Kidney tubule cell (primary cell): ENCODE results near the gene INTS3.
"Not testable (repeated sequence)": the region's sequence is repeated elsewhere in the genome, so short reads cannot be mapped to it uniquely, and the experiment has no call there.

Experiments used
- DNase-seq: peaks from one replicate; pipeline ENCODE4 v3.0.0-alpha.2; 2018; ENCODE audit warnings: low spot score

INTS3 gene

DNA sequence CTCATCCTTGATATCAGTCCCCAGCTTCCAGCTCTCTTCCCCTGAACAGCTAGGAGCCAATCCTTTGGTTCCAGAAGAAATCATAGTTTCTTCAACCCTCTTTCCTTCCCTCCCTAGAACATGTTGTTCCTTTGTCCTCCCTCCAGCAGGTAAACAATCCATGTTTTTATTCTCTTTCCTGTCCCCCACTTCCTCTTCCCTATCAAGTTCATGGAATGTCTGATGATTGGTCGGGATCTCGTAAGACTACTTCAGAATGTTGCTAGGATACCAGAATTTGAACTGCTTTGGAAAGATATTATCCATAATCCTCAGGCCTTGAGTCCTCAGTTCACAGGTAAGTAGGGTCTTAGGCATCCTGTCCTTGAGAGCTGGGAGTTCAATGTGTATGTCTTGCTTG lies 24.2 kb downstream of the INTS3 start:
- DNase-seq = peak; percentile 28

DNA sequence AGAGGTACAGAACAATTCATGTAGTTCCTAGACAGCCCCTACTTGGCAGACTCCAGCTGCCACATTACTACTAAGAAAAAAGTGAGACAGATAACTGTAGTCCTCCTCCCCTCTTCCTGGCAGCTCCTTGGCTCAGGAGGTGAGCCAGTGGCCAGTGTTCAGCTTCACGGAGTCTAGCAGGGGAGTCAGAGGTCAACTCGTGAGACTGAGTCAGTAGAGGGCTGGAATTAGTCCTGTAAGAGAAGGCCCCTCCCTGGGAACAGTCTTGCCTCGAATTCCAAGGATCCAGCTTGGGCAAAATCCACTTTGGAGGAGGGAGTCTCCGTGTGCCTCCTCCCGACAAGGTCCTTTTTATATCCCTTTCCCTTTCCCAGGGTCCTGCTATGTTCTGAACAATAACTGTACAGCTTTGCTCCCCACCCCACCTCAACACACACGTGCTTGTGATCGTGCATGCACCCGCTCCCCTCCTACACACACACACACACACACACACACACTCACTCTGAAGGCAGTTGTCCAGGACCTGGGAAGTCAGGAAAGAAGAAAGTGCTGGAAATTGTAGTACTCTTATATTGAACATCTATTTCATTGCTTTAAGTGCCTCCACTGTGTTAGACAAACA lies 24.8 kb downstream of the INTS3 start:
- peak; percentile 92 for DNase-seq

DNA sequence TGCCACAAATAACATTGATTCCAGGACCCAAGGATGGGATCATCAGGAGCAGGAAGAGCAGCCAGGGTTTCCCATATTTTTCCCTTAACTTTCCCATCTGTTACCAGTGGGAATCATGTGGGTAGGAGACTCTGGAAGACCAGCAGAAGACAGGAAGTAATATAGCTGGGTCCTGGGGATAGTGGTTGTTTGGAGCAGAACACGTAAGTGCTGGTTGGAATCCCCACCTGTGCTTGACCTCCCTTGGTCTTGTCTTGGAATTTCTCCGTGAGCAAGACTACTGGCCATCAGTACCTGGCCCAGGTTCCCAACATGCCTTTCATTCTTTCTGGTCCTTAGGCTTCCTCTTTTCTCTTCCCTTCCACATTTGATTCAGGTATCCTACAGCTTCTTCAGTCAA lies 26.4 kb downstream of the INTS3 start:
- no peak for DNase-seq

DNA sequence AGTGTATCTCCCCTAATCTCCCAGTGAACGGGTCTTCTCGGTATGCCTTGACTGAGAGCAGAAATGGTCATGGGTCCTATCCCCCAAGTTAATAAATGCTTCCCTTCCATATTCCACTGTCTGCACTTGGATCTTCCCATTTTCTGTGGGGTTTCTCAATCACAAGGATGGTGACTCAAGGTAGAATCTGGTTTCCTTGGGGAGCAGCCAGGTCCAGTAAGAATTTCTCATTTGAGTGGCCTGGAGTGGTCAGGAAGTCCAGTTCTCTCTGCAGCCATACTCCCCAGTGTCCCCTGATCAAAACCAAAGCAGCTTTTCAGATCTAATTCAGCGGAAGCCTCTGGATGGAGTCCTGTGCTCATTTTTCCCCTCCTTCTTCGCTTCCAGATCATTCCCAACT lies 32.6 kb downstream of the INTS3 start:
- DNase-seq = no peak

DNA sequence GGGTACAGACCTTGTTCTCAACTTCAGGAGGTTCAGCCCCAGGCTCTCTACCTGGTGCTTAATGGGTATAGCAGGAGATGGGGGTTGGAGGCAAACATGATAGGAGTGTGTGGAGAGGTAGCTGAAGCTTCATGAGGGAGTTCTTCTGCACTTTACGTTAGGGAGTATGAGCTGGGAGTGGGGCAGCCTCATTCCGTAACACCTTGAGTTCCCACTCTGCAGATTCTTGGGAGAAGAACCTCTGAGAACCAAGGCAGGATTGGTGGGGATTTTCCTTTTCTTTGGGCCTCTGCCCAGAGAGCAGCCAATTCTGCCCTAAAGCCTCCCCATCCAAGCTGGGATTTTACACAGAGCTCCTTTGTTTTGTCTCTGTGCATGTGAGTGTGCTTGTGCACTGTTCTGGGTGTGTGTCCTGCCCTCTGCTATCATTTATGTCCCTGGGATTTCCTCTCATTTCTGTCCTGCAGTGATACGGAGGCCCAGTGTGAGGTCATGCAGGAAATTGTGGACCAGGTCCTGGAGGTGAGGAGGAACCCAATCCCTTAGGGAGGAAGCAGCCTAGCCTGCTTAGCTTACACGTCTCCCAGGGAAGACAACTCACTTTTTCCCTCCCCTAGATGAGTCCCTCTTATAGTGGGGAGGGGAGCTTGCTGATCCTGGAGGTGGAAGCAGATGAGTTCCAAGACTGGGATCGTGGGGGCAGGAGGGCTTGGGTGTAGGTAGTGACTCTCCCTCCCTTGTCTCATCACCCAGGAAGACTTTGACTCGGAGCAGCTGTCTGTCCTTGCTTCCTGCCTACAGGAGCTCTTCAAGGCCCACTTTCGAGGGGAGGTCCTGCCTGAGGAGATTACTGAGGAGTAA lies 35.7 kb downstream of the INTS3 start:
- peak; percentile 15 for DNase-seq

DNA sequence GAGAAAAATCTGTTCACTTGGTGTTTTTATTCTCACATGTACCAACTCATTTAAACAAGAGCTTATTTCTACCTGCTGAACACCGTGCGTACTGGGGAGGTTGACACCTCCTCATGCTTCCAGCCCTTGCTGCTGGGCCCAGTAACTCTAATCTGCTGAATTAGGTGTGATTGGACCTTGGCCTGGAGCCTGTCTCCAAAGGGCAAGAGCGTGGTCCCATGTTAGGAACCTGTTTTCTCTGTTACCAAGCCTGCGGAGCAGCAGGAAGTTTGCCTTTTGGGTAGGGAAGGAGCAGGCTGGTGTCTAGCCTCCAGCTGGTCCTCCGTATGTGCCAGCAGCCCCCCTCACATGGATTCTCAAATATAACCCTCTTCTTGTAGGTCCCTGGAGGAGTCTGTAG lies 36.5 kb downstream of the INTS3 start:
- no peak for DNase-seq

DNA sequence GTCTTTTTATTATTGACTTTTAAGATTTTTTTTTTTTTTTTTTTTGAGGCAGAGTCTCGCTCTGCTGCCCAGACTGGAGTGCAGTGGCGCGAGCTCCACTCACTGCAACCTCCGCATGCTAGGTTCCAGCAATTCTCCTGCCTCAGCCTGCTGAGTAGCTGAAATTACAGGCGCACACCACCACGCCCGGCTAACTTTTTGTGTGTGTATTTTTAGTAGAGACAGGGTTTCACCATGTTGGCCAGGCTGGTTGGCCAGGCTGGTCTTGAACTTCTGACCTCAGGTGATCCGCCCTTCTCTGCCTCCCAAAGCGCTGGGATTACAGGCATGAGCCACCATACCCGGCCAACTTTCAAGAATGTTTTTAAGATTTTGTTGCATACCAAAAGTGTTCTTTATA lies 38.8 kb downstream of the INTS3 start:
- DNase-seq = not testable (repeated sequence)

DNA sequence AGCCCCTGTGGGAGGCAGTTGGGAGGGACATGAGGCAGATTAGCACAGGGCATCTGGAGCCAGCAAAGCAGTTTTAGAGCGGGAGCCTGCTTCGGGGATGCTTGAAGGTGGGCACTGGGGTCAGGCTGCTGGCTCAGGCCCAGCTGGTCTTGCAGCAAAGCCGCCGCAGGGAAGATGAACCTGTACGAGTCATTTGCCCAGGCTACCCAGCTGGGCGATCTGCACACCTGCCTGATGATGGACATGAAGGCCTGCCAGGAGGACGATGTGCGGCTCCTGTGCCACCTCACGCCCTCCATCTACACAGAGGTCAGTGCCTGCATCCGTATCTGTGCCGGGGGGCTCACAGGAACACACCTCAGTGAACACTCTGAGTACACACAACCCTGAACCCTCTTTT lies 39.7 kb downstream of the INTS3 start:
- no peak for DNase-seq

DNA sequence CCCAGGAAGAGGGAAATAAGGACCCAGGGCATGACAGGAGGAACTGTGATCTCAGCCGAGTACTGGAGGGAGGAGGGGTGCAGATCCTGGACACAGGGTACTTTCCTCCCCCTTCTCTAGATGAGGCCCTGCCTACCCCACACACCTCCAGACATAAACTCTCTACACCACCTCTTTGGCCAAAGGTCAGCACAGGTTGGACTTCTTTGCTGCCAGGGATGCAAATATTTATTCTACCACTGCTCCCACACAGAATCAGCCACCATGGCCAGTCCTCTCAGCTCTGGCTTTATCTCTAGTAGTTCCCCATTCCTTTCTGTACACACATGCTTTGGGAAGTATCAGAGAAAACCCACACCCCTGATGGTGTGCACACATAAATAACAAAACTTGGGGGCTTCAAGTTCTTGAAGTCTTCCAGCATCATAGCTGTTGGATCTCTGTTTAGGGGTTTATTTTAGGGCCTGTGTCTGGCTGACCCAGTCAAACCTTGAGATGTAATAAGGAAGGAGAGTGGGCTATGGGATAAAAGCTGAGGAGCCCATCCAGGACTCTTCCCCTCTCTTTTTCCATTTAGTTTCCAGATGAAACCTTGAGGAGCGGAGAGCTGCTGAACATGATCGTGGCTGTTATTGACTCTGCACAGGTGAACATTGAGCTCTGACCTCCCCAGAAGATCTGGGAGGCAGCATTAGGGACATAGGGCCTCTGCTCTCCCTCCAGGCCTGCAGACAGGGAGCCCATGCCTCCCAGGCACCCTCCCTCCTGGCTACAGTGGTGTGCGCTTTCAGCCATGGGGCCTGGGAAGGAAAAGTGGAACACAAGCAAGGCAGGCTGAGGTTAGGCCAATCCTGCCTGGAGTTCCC lies 40.7 kb downstream of the INTS3 start:
- DNase-seq = no peak

DNA sequence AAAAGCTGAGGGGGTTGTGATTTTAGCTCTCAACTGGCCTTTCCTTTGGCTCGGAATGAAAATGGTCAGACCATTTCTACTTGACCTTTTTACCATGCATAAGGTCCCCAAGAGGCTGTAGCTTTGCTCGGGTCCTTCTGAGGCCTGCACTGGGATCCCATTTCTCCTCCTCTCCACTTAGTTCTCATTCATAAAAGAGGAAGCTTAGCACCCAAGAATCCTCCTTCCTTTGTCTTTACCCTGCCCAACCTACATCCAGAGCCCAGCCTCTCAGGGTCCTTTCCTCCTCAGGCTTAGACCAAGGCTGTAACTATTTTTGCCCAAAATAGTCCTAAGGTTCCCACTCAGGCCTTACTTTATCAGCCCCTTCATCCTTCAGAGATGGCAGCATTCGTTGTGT lies 41.4 kb downstream of the INTS3 start:
- DNase-seq = no peak

DNA sequence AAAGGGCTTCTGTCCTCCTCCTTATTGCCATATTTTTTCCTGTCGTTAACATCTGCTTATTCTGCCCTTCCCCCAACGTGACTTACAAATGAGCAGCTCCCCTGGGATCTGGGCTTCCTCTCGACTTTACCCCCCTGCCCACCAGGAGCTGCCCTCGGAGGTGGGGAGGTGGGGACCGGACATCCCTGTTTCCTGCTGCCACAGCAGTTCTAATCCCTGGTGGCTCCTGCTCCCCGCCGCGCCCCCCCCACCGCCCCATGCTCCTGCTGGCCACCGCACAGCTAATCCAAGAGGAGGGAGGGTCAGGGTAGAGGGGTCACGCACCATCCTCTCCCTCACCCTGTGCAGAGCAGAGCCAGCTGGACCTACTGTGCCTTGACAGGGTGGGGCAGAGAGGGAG lies 42.9 kb downstream of the INTS3 start:
- DNase-seq = no peak

DNA sequence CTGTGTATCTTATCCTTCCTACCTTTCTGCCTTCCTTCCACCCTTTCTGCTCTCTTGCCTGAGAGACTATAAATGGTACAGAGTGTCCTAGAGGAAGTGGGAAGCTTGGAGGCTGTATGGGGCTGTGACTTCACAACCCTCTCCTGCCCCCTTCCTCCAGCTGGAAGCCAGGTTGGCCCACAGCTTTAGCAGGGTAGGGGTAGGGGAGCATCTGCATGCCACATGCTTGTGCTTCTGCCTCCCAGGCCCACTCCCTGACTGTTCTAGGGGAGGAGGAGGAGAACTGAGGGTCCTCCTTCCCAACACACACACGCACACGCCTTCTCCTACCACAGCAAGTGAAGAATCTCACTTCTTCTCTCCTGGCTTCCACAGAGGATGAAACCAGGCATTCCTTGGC lies 43.4 kb downstream of the INTS3 start:
- DNase-seq = no peak

DNA sequence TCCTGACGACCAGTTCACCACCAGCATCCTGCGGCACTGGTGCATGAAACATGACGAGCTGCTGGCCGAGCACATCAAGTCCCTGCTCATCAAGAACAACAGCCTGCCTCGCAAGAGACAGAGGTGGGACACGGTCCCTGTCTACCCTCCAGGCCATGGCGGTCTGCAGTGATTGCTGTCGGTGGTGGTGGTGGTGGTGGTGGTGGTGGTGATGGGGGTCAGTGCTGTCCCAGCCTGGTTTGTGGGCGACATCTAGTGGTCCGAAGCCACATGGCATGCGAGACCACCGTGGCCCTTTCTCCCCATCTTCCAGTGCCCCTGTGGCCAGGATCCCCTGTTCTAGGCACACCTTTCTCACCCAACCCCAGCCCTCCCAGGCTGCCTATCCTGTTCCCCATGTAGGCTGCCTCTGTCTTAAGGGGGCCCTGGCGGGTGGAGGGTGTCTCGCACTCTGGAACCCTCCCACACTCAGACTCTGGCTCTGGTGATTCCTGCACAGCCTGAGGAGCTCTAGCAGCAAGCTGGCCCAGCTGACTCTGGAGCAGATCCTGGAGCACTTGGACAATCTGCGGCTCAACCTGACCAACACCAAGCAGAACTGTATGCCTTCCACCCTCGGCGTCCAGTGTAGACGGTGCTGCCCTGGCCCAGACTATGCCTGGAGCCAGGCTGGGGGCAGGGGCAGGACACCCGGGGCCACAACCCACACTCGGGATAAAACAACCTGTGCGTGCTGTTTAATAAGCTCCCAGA lies 44.2 kb downstream of the INTS3 start:
- no peak for DNase-seq

DNA sequence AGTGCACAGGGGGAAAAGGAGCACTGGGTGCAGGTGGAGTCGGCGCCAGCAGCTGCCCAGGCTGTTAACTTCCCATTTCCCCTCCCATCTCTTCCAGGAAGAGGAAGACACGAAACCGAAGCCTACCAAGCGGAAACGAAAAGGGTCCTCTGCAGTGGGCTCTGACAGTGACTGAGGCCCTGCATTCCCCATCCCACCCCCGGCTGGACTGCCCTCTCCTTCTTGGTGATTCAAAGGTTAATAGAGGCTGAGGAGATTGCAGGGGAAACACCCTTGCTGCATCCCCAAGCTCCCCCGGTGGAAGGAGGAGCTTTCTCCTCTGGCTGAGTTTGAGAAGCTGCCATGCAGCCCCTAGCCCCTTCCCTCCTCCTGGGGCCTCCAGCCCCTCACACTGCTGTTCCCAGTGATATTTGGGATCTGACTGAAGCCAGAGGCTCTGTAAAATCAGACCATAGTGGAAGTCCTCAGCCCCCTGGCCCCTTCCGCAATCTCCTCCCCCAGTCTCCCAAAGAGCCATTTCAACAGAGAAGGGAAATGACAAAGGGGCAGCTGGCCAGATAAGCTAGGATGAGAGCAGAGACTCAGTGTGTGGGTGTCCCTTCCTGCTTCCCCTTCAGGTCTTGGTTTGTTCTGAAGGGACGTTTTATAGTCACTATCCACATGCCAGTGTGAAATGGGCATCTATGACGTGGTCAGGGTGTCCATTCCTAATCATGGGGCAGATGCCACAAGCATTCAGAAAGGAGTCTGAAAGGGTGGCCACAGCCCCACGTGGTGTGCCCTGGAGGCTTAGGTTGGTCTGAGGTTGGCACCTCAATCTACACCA lies 45.5 kb downstream of the INTS3 start:
- DNase-seq = no peak

DNA sequence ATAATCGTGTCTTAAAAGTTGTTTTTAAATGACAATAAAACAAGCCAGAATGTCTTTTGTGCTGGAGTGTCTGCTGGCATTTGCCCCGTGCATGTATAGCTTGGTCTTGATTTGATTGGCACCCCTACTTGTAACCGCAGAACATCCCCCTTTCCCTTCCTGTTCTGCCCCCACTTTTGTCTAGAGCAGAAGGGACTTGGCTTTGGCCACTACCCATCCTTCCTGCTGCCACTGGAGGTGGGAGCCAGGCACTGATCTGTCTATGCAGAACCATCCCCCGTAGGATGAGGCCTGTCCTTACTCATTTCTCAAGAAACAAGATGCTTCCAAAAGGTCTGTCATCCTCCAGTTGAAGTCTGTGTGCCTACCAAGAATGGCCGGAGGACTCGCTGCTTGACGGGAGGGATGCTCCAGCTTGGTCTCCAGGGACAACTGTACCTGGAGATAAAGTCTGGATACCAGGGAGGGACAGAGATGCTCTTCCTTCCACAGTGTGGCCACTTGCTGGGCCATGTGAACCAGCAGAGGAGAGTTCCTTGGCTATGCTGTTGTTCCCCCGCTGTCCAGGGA lies 46.3 kb downstream of the INTS3 start:
- DNase-seq = no peak

DNA sequence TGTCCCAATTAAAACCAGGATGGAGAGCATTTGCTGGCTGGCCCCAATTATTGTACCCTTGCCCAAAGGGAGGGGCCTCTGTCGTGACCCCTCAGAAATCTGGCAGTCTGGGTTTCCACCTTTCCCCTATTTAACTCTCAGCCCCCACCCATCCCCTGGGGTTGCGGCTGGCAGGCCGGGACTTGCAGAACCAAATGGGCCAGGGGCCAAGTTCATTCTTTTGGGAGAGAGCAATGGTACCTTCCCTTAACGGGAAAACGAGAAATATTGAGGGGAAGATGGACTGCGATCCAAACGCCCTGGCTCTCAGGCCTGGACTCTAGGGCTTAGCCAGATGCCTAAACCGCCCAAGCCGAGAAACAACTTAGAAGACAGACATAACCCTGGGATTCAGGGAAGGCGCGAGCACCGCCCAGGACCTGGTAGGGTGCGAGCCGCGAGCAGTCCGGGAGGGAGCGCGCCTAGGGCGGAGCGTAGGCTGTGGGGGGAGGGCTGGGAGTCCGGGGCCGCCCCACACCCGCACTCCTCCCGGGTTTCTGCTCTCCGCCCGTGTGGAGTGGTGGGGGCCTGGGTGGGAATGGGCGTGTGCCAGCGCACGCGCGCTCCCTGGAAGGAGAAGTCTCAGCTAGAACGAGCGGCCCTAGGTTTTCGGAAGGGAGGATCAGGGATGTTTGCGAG lies 47.1 kb downstream of the INTS3 start, which contains the start of gene SLC27A3:
Gene SLC27A3 (plus strand): TSS at position 628 of the 678 bp plus-strand sequence. CDS start 91 bp downstream, outside the sequence.
- peak; percentile 36 for DNase-seq

DNA sequence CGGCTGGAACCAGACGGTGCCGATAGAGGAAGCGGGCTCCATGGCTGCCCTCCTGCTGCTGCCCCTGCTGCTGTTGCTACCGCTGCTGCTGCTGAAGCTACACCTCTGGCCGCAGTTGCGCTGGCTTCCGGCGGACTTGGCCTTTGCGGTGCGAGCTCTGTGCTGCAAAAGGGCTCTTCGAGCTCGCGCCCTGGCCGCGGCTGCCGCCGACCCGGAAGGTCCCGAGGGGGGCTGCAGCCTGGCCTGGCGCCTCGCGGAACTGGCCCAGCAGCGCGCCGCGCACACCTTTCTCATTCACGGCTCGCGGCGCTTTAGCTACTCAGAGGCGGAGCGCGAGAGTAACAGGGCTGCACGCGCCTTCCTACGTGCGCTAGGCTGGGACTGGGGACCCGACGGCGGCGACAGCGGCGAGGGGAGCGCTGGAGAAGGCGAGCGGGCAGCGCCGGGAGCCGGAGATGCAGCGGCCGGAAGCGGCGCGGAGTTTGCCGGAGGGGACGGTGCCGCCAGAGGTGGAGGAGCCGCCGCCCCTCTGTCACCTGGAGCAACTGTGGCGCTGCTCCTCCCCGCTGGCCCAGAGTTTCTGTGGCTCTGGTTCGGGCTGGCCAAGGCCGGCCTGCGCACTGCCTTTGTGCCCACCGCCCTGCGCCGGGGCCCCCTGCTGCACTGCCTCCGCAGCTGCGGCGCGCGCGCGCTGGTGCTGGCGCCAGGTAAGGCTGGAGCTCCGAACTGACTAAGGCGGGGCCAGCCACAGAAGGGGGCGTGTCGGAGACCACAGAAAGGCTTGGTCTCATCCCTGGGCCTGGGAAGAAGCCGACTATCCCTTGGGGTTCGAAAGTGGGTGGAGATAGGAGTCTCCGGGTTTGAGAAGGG lies 47.8 kb downstream of the INTS3 start:
- peak; percentile 65 for DNase-seq

DNA sequence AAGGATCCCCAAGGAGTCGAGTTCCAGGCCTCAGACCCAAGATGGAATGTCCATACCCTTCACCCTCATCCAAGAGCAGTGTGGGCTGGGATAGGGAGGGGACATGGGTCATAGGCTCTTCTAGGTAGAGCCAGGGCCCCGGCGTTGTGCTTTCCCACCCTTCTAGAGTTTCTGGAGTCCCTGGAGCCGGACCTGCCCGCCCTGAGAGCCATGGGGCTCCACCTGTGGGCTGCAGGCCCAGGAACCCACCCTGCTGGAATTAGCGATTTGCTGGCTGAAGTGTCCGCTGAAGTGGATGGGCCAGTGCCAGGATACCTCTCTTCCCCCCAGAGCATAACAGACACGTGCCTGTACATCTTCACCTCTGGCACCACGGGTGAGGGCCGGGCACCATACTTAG lies 48.5 kb downstream of the INTS3 start:
- no peak for DNase-seq

DNA sequence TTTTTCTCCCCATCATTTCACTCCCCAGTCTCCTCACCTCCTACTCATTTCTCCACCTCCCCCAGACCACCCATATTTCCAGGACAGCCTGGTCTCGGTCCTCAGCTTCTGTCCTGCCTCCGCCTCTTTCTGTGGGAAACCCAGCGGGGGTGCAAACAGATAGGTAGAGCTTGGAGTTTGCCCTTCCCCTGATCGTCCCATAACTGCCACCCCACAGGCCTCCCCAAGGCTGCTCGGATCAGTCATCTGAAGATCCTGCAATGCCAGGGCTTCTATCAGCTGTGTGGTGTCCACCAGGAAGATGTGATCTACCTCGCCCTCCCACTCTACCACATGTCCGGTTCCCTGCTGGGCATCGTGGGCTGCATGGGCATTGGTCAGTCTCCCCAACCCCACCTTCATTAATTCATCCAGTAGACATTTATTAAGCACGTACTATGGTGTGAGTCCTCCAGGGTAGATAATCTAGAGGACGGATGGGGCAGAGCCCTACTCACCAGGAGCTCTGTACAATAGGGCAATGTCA lies 49.1 kb downstream of the INTS3 start:
- DNase-seq = no peak
